Stimulated activated naive CD4-positive, alpha-beta T cell treated with Interleukin-2 at 50 U/mL for 16 hours (primary cell): Measurements from ENCODE around the gene RIPOR3.
A peak's percentile ranks its signal among the peaks of the same experiment; 100 is the strongest.

Experiments used
- DNase-seq: peaks from one replicate; lab custom pipeline; 2025; lab: John Stamatoyannopoulos, UW

Gene RIPOR3, protein sequence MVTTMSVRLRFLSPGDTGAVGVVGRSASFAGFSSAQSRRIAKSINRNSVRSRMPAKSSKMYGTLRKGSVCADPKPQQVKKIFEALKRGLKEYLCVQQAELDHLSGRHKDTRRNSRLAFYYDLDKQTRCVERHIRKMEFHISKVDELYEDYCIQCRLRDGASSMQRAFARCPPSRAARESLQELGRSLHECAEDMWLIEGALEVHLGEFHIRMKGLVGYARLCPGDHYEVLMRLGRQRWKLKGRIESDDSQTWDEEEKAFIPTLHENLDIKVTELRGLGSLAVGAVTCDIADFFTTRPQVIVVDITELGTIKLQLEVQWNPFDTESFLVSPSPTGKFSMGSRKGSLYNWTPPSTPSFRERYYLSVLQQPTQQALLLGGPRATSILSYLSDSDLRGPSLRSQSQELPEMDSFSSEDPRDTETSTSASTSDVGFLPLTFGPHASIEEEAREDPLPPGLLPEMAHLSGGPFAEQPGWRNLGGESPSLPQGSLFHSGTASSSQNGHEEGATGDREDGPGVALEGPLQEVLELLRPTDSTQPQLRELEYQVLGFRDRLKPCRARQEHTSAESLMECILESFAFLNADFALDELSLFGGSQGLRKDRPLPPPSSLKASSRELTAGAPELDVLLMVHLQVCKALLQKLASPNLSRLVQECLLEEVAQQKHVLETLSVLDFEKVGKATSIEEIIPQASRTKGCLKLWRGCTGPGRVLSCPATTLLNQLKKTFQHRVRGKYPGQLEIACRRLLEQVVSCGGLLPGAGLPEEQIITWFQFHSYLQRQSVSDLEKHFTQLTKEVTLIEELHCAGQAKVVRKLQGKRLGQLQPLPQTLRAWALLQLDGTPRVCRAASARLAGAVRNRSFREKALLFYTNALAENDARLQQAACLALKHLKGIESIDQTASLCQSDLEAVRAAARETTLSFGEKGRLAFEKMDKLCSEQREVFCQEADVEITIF

DNA sequence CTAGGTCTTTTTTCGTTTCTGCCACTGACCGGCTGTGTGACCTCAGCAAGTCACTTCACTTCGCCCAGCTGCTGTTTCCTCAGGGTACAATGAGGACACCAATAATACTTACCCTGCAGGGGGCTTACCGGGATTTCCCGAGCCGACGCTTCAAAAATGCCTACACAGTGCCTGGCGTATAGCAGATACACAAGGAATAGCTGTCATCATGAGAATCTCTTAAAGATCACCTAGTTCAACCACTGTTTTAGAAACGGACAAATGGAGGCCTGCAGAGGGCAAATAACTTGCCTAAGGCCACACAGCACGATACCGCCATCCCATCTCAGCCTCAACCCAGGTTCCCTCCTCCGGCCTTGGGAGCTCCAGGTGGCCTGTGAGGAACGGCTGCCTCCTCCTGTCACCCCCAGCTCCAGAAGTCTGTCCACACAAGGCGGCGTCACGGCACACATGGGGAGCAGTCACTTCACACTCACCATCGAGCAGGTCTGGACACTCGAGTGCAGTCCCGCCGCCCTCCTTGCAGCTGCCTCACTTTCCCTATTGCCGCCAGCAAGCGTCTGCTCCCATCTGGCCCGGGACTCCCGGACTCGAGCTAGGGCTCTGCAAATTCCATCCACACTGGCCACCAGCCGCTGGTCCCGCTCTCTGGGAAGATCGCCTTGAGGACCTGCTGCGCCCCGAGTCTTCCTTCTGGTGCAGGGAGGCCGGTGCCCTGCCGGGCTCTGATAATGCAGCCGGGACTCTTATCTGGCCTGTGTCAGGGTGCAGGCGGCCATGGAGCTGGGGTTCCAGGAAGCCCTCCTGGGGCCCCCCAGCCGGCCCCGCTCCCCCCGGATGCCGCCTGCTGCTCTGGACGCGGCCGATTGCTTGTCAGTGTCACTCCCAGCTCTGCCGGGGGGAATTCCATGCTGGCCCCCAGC lies at the start of gene RIPOR3:
Gene RIPOR3, minus strand, starts transcription at position 893 of the 923 bp plus-strand sequence. Its CDS starts 414 bp downstream, at position 479.
- DNase-seq, result no peak

DNA sequence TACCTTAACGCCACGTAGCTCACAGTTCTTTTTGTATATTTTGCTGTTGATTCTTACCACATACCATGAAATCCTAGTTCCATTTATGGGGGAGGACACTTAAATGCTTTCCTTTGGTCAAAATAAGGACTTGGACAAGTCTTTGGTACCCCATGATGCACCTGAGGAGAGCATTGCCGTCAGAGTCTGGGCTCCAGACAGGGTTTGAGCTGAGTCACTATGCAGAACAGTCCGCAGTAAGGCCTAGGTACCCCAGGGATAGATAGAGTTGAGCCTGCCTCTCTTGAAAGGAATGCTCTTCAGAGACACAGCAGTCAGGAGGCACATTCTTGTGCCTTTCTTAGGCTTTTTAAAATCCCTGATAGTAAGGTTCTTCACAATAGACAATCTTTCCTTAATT lies 46.0 kb upstream of the RIPOR3 start:
- DNase-seq, result no peak

DNA sequence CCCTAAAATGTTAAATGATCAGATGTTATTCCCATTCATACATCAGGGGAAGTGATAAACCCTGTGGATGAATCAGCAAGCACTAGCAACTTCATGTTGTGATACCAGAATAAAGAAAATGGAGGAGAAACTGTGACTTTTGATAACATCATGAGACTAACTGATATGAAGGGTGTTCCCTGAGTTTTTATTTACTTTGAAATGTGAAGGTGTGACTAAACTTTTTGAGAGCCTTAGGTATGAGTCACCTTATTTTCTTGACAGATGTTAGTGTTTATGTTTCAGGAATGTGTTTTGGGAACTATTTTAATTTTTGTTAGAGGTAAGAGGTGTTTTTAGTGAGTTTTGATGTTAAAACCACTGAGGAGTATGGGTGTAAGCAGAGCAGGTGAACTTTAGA lies 44.5 kb upstream of the RIPOR3 start:
- DNase-seq, result no peak

DNA sequence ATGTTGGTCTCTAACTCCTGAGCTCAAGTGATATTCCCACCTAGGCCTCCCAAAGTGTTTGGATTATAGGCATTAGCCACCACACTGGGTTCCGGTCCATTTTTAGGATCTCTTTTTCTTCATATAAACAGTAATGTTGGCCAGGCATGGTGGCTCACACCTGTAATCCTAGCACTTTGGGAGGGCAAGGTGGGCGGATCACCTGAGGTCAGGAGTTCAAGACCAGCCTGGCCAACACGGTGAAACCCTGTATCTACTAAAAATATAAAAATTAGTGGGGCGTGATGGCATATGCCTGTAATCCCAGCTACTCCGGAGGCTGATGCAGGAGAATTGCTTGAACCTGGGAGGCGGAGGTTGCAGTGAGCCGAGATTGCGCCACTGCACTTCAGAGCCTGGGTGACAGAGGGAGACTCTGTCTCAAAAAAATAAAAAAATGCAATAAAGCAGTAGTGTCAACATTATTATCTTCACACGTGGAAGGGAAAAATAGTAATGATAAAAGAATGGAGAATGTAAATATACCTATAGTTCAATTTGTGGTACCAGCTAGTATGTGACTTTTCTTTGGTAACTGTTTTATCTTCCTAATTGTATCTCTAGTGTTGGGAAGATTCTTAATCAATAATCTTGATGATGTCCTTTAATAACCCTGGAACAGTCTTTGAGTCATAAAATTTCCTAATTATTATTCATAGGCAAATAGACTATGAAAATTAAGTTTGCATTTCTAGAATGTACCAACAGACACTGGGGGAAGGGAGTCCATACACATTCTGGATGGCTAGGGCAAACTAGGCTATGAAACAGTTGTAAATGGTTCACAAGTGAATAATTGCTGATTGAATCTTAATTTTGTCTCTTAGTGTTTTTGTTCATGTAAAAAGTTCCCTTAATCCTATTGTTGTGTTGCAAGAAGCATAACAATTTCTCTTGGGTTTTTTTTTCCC lies 43.7 kb upstream of the RIPOR3 start:
- no peak for DNase-seq

DNA sequence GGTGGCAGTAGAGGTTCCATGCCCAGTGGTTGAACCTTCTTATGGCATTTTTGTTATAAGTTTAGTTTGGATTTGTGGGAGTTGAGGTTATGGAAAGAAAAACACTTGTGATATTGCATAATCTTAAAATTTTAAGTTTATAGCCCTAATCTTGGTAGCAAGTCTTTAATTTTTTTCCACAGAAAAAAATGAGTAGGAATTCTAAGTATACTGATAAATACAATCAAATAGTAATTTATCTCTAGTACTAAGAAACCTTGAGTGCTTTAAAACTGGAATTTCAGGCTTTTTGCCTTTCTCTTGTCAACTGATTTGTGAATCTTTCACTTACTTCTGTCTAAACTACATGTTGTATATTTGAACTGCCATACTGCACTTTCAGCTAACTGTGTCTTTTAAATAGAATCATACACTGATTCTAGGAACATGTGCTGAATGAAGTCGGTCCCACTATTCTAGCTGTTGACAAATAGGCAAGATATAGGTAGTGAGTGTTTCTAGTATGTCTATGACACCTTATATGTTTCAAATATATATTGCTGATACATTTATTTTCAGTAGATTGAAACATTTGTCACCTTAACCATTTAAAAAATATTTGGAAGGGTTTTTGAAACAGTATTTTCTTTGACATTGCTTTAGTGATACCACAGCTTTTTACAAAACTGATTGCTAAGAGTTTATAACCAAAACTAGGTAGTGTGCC lies 42.5 kb upstream of the RIPOR3 start:
- DNase-seq, result no peak

DNA sequence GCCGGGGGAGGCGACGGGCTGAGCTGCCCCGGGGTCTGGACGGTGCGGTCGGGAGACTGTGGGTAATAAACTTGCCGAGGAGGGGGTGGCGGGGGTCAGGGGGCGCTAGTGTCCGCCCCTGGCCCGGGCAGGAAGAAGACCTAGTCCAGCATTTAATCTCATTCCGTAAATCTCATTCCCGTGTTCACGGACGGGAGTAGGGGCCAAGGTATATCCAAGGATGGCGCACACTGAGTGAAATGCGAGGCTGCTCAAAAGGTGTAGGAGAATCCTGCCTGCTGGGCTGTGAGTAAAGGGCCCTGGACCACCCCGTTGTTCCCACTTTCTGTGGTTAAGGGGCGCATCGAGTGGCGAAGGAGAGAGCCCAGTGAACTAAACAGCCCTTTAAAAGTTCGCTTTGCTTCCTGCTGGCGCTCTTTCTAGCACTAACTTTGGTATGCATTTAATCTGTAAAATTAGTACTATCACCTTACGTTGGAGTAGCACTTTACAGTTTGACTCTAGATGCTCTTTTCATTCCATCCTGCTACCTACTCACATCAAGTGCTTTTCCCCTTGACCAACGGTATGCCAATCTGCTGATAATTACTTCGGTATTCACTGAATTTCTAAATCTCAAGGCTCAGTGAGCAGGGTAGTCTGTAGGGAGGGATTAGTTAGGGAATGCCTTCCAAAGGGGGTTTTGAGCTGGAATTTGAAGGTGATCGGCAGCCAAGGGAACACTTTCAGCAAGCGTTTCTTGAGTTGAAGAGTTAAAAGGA lies 40.8 kb upstream of the RIPOR3 start:
- no peak for DNase-seq

DNA sequence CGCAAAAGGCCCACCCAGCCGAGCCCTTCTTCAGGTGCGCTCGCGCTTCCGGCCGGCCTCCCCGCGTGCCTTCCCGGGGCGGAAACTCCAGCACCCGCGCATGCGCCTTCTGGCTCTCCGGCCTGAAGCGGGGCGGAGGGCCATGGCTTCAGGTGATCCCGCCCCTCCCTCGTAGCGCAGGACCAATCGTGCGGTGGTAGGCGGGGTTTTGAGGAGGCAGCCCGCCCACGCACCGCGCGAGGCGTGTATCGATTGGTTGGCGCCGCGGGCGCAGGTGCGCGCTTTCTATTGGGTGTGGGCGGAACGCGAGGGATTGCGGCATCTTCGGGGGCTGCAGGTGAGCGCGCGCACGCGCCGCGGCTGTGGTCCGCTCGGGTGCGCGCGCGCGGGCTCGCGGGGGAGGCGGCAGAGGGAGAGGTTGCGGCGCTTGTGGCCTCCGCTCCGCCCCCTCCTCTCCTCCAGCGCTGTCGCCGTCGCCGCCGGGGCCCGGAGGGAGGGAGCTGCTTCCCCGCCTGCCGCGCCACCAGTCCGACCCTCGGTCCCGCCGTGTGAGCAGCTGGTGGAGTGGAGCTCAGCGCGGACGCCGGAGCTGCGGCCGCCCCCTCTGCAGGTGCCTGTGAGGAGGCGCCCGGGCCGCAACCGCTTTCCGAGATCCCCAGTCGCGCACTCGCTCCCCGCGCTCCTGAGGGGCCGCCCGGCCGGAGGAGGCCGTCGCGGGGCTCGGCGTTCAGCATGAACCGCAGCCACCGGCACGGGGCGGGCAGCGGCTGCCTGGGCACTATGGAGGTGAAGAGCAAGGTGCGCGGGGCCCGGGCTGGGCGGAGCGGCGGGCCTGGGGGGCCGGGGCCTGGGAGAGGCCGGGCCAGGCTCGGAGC lies 40.0 kb upstream of the RIPOR3 start, which contains the start of gene PARD6B:
Gene PARD6B, plus strand, starts transcription at position 526 of the 875 bp plus-strand sequence. Its CDS starts 207 bp downstream, at position 733.
- peak; percentile 99 for DNase-seq

DNA sequence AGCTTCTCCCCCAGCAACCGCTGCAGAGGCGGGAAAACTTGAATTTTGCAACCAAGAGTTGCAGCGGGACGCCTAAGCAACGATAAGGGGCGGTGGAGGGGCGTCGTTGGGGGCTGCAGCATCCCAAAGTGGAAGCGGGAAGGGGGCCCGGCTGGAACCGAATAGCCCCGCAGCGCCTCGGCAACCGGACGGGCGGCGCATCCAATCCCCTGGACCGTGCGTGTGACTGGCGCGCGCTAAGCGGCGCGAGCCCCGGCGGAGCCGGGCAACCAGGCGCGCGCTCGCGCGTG lies 39.4 kb upstream of the RIPOR3 start:
- DNase-seq, result no peak

DNA sequence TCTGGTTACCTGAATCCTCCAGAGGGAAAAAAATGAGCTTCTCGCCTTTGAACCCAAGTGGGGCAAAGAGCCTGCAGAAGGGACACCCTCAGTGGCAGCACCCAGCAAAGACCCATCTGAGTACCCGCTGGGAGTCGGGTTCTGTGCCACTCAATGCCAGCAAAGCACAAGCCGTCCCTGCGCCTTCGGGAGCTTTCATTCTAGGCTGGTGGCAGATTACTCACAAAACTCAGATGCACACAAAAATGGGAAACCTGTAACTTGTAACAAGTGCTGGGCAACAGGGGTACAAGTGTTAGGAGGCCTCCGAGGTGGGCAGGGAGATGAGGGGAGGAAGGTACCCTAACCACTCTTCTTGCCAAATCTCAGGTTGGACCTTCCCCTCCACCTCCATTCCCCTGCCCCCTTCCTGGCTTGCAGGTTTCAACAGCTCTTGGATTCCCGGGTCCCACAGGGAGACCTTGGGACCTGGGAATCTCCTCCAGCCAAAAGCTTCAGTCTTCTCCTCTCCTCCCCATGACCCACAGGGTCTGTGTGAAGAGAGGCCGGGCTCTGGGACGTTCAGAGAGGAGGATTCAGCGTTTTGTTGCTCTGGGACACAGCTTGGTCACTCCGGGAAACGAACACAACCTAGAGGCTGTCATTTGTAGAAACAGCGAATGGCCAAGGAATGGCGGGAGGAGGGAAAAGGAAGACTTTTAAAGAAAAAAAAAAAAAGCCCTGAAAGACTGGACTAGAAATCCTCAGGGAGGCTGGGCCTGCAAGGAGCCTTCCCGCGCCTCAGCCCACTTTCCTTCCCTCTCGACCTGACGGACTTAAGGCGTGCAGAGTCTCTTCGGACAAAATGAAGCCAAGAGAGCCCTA lies 38.8 kb upstream of the RIPOR3 start:
- no peak for DNase-seq

DNA sequence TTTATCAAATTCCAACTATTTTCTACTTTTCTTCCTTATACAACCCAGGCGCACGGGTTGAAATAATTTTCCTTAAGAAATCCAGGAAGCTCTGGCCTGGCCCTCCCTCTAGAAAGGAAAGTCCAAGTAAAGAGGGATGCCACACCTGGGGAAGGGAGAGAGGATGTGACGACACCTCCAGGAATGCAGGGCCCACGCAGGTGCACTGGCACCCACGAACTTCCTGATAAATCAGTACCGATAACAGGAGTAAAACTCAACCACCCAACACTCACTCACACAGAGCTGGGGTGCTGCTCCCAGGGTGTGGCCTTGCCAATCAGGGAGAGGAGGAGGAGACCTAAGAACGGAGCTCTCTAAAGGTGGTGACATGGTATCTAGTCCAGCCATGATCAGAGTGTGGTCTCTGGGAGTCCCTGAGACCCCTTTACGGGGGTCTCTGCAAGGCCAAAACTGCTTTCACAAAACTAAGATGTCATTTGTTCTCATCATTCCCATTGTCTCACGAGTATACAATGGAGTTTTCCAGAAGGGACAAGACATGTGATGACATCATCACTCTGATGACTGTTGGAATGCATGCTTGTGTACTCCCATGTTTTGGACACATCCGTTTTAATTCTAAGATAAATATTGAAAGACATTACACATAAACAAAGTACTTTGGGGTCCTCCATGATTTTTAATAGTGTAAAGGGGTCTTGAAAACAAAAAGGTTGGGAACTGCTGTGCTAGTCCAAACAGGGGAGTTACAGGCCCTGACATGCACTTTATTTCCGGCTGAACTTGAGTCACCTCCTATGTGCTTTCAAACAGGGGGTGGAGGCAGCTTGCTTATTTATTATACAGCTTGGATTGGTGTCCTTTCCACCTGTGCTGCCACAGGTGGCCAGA lies 37.9 kb upstream of the RIPOR3 start:
- DNase-seq, result no peak

DNA sequence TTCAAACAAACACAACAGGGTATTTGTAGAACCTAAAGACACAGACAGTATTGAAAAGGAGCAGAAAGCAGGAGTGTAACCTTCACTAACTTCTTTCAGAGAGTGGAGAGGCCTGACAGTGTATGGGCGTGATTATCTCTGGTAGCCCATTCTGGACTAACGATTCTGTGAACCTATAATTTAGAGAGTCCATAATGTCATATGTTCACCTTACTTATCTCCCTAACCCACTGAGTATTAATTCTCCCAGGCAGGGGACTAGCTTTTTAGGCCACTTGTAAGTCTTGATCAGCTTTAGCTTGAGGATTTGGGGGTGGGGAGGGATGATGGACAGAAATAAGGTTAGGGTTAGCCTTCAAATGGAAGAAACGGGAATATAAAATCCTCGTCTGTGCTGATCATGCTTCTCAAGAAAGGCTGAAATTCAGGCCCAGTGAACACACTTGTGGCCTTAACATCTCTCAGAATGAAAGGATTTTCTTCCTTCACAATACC lies 37.2 kb upstream of the RIPOR3 start:
- DNase-seq, result no peak

DNA sequence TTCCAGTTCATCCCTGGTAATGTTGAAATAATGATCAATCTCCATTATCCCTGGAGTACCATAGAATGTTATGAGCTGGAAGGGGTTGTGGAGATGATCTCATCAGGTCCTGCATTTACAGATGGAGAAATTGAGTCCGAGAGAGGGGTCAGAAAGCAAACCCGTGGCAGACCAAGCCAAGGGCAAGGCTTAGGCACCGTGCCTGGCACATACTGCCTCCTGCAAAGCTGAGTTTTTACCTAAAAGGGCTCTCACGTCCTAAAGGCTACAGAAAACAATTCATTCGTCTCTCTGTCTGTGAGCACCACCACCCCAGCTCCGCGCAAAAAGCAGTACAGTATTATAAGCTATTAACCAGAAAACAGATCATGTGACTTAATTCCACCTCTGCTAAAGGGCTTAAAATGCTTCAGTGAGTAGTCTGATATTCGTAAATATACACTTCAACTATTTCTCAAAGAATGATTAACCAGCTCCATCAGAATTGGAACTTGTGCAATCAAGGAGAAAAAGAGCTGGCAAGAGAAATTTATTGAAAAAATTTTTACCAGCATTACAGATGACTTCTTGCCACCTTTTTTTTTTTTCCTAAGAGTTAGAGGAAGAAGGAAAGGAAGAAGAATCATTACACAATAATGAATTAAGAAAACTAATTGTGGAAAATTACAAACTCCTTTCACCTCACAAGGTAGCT lies 36.6 kb upstream of the RIPOR3 start:
- no peak for DNase-seq

DNA sequence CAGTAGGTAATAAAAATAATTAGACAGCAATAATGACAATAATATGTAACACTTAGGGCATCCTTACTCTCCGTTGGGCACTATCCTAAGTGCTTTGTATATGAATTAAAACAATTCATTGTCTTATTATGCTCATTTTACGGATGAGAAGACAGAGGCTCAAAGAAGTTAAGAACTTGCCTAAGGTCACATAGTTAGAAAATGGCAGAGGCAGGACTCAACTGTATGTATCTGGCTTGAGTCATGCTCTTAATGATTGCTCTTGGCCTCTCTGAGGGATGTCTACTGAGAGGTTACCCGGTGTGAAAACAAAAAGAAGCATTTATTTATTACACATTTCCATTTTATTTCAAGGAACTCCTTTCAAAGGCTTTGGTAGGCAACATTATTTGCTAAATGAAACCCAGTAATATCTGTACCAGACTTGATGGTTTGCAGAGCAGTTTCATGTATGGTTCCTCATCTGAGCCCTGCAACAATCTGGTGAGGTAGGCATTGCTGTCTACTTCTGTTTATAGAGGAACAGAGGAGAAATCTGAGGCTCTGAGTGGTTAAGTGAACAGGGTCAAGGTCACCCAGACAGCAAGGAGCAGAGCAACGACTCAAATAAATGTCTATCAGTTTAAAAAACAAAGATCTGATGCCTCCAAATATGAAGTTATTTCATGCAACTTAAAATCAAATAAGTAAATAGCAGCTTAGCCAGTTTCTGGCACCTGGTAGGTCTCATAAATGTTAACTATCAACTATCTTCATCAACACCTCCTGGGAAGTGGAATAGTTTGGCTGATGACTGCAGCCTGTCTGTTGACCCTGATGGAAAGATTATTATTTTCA lies 35.8 kb upstream of the RIPOR3 start:
- DNase-seq, result no peak

DNA sequence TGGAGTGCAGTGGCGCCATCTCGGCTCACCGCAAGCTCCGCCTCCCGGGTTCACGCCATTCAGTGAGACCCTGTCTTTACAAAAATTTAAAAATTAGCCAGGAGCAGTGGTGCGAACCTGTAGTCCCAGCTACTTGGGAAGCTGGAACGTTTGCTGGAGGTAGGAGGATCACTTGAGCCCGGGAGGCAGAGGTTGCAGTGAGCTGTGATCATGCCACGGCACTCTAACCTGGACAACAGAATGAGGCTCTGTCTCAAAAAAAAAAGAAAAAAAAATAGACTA lies 34.3 kb upstream of the RIPOR3 start:
- DNase-seq, result no peak
